ENCODE measurements around the gene SIT1.

- TF ChIP-seq GATA2 (IDR thresholded peaks at IDR 0.05; ENCODE audit: low read depth, low read length) = no peak
- TF ChIP-seq GATA3 (IDR thresholded peaks at IDR 0.05; ENCODE audit: low read depth, low read length) = no peak
These were observed 6.9 kb upstream of the SIT1 start, which contains the start of gene RMRP for GRCh38 chr9:35657546-35658136.

All from SH-SY5Y (cell line).